GM21390 (cell line): Measurements from ENCODE around the gene TPX2.
"Not testable (repeated sequence)": the region's sequence is repeated elsewhere in the genome, so short reads cannot be mapped to it uniquely, and the experiment has no call there.

Source experiments
- ATAC-seq: cut with Tn5 transposase; IDR thresholded peaks from one replicate; pipeline ENCODE4 v1.9.1; 2021; ENCODE audit not compliant: unreplicated experiment

Gene TPX2

GRCh38 chr20:31720486-31721407 is 18.3 kb upstream of the TPX2 start:
- no peak for ATAC-seq

- ATAC-seq: no peak
Observed at GRCh38 chr20:31721408-31722256, 17.5 kb upstream of the TPX2 start.

- no peak for ATAC-seq
Observed at GRCh38 chr20:31722257-31723068, 16.6 kb upstream of the TPX2 start, which contains the start of gene BCL2L1. Gene BCL2L1 (minus strand): TSS chr20:31722868. CDS start chr20:31722218, 650 bp downstream.

GRCh38 chr20:31723069-31723318 is 16.1 kb upstream of the TPX2 start:
- peak; percentile 22 for ATAC-seq

DNA sequence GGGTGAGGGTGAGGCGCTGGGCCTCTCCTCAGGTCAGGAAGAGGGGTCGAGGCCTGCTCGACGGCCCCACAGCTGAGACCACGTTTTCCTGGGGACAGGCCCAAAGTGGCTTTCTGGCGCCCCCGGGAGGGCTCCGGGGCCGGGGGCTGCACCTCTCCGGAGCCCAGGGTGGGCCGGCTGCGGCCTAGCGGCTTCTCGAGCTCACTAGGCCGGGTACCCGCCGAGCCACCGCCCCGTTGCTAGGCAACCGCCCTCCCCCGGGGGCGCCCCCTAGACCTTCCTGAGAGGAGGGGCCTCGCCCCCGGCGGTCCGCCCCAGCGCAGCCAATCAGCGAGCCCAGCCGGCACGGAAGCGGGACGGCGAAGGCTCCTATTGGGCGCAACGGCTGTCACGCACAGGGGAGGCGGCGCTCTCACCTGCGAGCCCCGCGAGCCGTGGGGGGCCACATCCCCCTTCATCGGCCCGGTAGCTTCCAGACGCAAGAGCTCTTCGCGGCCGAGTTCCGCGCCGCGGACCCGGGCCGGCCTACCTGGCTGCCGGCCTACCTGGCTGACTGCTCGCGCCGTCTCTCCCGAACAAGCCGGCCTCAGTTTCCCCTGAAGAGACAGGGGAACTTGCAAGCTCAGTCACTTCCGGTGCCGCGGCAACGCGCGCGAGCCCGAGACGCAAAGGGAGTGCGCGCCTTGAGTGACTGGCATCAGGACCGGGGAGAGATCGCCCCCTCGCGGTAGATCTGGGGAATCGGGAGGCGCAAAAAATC is 15.6 kb upstream of the TPX2 start:
- ATAC-seq: peak; percentile 85

GRCh38 chr20:31731321-31731717 is 7.8 kb upstream of the TPX2 start:
- no peak for ATAC-seq

- peak; percentile 14 for ATAC-seq
Observed at GRCh38 chr20:31739550-31739977, 474 bp downstream of the TPX2 start.

DNA sequence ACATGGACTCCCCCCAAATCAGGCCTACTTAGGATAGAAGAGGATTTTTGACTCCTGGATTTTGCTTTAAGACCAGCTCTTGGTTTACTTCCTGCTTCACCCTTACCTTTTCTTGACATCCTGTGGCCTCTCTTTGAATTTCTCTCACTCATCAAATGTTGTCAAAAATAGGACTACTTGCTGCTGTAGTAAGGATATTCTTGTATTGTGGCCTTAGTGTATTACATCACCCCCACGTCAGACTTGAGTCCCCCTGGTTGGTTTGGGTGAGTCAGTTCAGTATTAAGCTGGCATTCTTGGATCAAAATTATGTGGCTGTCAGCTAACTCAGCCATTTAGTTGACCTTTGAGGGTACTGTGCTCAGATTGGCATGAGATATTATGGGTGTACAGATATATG is 1.1 kb downstream of the TPX2 start:
- ATAC-seq: no peak

- ATAC-seq: no peak
Observed at GRCh38 chr20:31740656-31741323, 1.7 kb downstream of the TPX2 start.

GRCh38 chr20:31746068-31746878 is 7.2 kb downstream of the TPX2 start:
- no peak for ATAC-seq

DNA sequence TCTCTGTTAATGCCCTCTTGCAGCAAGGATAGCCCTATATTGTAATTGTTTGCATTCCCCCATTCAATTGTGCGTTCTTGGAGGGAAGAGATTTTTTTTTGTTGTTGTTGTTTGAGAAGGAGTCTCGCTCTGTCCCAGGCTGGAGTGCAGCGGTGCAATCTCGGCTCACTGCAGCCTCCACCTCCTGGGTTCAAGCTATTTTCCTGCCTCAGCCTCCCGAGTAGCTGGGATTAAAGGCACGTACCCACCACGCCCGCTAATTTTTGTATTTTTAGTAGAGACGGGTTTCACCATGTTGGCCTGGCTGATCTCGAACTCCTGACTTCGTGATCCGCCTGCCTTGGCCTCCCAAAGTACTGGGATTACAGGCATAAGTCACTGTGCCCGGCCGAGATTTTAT is 7.9 kb downstream of the TPX2 start:
- ATAC-seq: not testable (repeated sequence)

- ATAC-seq: no peak
Observed at GRCh38 chr20:31747640-31748039, 8.6 kb downstream of the TPX2 start.

DNA sequence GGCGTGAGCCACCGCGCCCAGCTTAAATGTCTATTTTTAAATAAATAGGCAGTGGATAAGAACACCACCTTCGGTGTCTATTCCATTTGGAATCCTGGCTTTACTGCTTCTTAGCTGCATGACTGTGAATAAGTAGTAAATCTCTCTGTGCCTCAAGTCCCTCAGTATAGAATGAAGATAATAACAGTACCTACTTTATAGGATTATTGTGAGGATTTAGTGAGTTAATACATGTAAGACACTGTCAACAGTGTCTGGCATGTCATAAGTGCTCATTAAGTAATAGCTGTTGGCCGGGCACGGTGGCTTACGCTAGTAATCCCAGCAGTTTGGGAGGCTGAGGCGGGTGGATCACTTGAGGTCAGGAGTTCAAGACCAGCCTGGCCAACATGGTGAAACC is 10.1 kb downstream of the TPX2 start:
- no peak for ATAC-seq

DNA sequence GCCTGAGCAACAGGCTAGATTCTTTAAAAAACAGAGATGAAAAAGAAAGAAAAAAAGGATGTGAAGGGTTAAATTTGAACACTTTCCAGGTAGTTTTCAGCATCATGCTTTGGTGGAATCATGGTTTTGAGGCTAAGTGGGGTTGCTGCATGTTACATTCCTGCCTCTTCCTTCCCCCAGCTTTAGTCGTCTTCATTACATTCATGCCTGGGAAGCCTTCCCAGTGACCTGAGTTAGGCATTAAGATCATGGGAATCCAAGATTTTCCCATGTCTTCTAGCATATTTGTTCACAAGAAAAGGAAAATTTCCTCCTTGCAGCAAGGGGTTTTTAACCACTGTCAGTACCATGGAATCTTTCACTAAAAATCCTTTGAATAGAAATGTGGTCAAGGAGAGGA is 12.0 kb downstream of the TPX2 start:
- no peak for ATAC-seq

DNA sequence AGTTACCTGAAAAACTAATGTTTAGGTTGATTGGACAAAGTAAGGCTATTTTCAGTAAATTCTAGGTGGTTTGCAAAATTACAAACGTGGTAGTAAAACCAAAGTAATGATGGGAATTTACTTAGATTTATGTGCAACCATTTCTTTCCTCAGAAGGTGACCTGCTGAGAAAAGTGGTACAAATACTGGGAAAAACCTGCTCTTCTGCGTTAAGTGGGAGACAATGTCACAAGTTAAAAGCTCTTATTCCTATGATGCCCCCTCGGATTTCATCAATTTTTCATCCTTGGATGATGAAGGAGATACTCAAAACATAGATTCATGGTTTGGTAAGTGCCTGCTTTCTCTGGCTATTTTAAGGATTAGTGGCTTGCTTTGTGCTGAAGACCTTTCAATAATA is 18.2 kb downstream of the TPX2 start:
- ATAC-seq: no peak

DNA sequence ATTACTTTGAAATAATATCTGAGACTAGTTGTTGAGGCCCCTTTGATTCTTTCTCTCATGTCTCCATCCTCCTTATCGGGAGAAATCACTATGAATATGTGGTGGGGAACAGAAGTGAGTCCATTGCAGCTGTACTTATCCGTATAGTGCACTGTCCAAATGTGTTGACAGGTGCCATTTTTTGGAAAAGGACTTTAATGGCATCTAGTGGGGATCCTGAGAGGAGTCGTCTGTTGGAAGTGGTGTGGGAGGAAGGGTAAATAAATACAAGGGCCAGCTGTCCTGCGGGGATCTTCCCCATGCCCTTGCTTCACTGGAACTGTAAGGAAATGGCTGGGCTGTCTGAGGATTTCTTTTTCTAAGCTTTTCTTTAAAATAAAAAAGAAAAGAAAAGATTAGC is 19.4 kb downstream of the TPX2 start:
- ATAC-seq: no peak

DNA sequence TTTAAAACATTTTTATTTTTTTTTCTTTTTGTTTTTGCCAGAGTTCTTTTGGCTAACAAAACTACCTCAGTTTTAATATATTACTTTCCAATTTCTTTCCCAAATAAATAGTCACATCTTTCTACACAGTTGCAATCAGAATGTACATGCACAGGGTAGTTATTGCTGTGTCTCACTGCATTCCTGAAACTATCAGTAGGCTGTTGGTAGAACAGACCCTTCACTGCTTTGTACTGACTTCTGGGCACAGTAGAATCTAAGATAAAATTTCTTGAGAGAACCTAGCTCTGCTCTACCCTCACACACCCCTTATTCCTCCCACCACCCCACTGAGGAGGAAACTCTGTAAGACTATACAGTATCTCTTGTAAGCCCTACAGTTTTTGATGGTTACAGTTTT is 19.9 kb downstream of the TPX2 start:
- ATAC-seq: no peak

DNA sequence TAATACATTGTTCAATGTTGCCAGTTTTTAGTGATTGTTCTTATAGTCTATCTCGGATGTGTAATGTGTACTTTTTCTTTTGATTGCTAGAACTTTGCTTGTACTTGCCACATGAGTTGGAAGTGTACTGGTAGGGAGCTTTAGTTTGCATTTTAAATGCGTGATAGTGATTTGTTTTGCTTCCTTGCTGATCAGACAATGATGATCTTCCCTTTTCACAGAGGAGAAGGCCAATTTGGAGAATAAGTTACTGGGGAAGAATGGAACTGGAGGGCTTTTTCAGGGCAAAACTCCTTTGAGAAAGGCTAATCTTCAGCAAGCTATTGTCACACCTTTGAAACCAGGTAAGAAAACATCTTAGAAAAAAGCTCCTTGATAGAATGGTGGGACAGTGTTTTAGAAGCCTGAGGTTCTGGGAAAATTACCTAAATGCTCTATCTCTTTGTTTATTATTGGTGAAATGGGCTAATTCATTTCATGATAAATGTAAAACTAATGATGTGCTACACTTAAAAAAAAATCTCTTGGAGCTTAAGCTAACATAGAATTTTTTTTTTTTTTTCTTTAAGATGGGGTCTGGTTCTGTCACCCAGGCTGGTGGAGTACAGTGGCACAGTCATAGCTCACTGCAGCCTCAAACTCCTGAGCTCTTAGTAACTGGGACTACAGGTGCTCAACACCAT is 20.9 kb downstream of the TPX2 start:
- no peak for ATAC-seq
